Thymus (tissue), 11 donors: ENCODE data around the gene SCD5. TPM values are rescaled to one million over a fixed set of nuclear protein-coding genes. Genes with fewer than 3 reads are reported as not detected.

Experiments used
- DNase-seq, 9 donors: peaks; one replicate each; pipeline ENCODE4 v3.0.0-alpha.2; 2013; ENCODE audit warnings: low spot score in 9 of 9, low read depth in 6 of 9, missing footprints in 1 of 9
- H3K27ac ChIP-seq, 2 donors: one replicate each; pipeline ENCODE4 v1.5.1; 2013; ENCODE audit warnings: control low read depth in 1 of 2, low read depth in 1 of 2, low read length in 1 of 2, mild to moderate bottlenecking in 1 of 2, moderate library complexity in 1 of 2
- H3K27me3 ChIP-seq, 2 donors: one replicate each; pipeline ENCODE4 v1.5.1; 2013; ENCODE audit warnings: low read length in 1 of 2; ENCODE audit not compliant: control insufficient read depth in 2 of 2, insufficient read depth in 1 of 2
- H3K36me3 ChIP-seq, 2 donors: one replicate each; pipeline ENCODE4 v1.5.1; 2013; ENCODE audit warnings: low read length in 1 of 2, mild to moderate bottlenecking in 1 of 2, moderate library complexity in 1 of 2; ENCODE audit not compliant: control insufficient read depth in 2 of 2, insufficient read depth in 2 of 2
- H3K4me1 ChIP-seq, 2 donors: one replicate each; pipeline ENCODE4 v1.5.1; 2013; ENCODE audit warnings: low read length in 2 of 2; ENCODE audit not compliant: control insufficient read depth in 2 of 2, insufficient read depth in 2 of 2
- H3K4me3 ChIP-seq, 2 donors: one replicate each; pipeline ENCODE4 v1.5.1; 2013; ENCODE audit warnings: low read length in 2 of 2, control low read depth in 1 of 2, mild to moderate bottlenecking in 1 of 2
- H3K9me3 ChIP-seq, 2 donors: one replicate each; pipeline ENCODE4 v1.5.1; 2013; ENCODE audit warnings: low read length in 1 of 2, mild to moderate bottlenecking in 1 of 2; ENCODE audit not compliant: control insufficient read depth in 2 of 2, insufficient read depth in 1 of 2
- WGBS: extraction: QIAGEN DNeasy Blood & Tissue Kit; methylation state at CpG from one replicate; pipeline ENCODE4 v1.1.7; 2013; 5-methylcytosine and 5-hydroxymethylcytosine counted together
- polyA plus RNA-seq: library from polyadenylated mRNA; stranded (reverse); fragments of 200-250 nt; gene quantifications from one replicate; pipeline ENCODE4 v1.2.3, GENCODE V29; 2013
- total RNA-seq: library from RNA; stranded (reverse); fragments of 120-200 nt; gene quantifications from one replicate; pipeline ENCODE4 v1.2.4, GENCODE V29; 2013
- donor health status: healthy.

SCD5 gene
- total and polyA plus RNA-seq, 2 donors, result 6.5 to 20.1 TPM

- H3K4me3 ChIP-seq, result no peak overlapping the region
- 97% methylated on average over 5 of the region's 5 CpGs for WGBS
- no peak overlapping the region for H3K27ac ChIP-seq
These were observed 154.4 kb downstream of the SCD5 start for GRCh38 chr4:82643994-82644733.

GRCh38 chr4:82642331-82642730 lies 156.3 kb downstream of the SCD5 start:
- 87% methylated on average over 7 of the region's 7 CpGs for WGBS
- no peaks in the 10 kb centered on the region for H3K27me3 ChIP-seq
- H3K4me1 ChIP-seq, result no peaks in the 10 kb centered on the region
- no peaks in the 10 kb centered on the region for H3K36me3 ChIP-seq
- H3K27ac ChIP-seq, result no peak overlapping the region
- H3K4me3 ChIP-seq, result no peak overlapping the region
- DNase-seq, result no peak
- H3K9me3 ChIP-seq, result no peaks in the 10 kb centered on the region

More at GRCh38 chr4:82643994-82644733, 154.4 kb downstream of the SCD5 start:
- Histone ChIP-seq H3K4me1 (no peaks in the 10 kb centered on the region), H3K9me3 (no peaks in the 10 kb centered on the region), H3K36me3 (no peaks in the 10 kb centered on the region), H3K27me3 (no peaks in the 10 kb centered on the region)
- DNase-seq, result no peak

- Histone ChIP-seq H3K4me3 (no peak overlapping the region), H3K4me1 (no peaks in the 10 kb centered on the region), H3K36me3 (no peaks in the 10 kb centered on the region), H3K27me3 (no peaks in the 10 kb centered on the region), H3K9me3 (no peaks in the 10 kb centered on the region), H3K27ac (no peak overlapping the region)
- 91% methylated on average over 5 of the region's 5 CpGs for WGBS
- DNase-seq, result no peak
These were observed 158.1 kb downstream of the SCD5 start for GRCh38 chr4:82640540-82640939.

- no peak overlapping the region for H3K4me3 ChIP-seq
- no peaks in the 10 kb centered on the region for H3K27me3 ChIP-seq
- H3K27ac ChIP-seq, result no peak overlapping the region
- H3K9me3 ChIP-seq, result no peaks in the 10 kb centered on the region
- DNase-seq, result no peak
- H3K36me3 ChIP-seq, result no peaks in the 10 kb centered on the region
- no peaks in the 10 kb centered on the region for H3K4me1 ChIP-seq
- WGBS, result 97% methylated on average over 8 of the region's 8 CpGs
These were observed 158.6 kb downstream of the SCD5 start for GRCh38 chr4:82639971-82640370.

- no peaks in the 10 kb centered on the region for H3K27me3 ChIP-seq
- no peaks in the 10 kb centered on the region for H3K9me3 ChIP-seq
- 37% methylated on average over 2 of the region's 2 CpGs for WGBS
- no peak overlapping the region for H3K4me3 ChIP-seq
- DNase-seq, result peak in 3 of 9 donors; percentile 4 to 19 (median 19)
- H3K36me3 ChIP-seq, result no peaks in the 10 kb centered on the region
- no peak overlapping the region for H3K27ac ChIP-seq
- H3K4me1 ChIP-seq, result no peaks in the 10 kb centered on the region
These were observed 160.1 kb downstream of the SCD5 start for GRCh38 chr4:82638479-82638878.

GRCh38 chr4:82630079-82630478 lies 168.5 kb downstream of the SCD5 start:
- Histone ChIP-seq H3K36me3 (no peaks in the 10 kb centered on the region), H3K9me3 (no peaks in the 10 kb centered on the region), H3K4me1 (no peaks in the 10 kb centered on the region), H3K27ac (no peak overlapping the region), H3K27me3 (no peaks in the 10 kb centered on the region), H3K4me3 (no peak overlapping the region)
- DNase-seq, result no peak
- 99% methylated on average over 1 of the region's 1 CpG for WGBS

GRCh38 chr4:82629238-82630000 lies 169.2 kb downstream of the SCD5 start:
- Histone ChIP-seq H3K4me3 (no peak overlapping the region), H3K27me3 (no peaks in the 10 kb centered on the region), H3K4me1 (no peaks in the 10 kb centered on the region), H3K9me3 (no peaks in the 10 kb centered on the region), H3K27ac (no peak overlapping the region), H3K36me3 (no peaks in the 10 kb centered on the region)
- 99% methylated on average over 2 of the region's 2 CpGs for WGBS
- no peak for DNase-seq

GRCh38 chr4:82626251-82626868 lies 172.2 kb downstream of the SCD5 start:
- 82% methylated on average over 9 of the region's 9 CpGs for WGBS
- no peaks in the 10 kb centered on the region for H3K36me3 ChIP-seq
- H3K4me1 ChIP-seq, result no peaks in the 10 kb centered on the region
- H3K27me3 ChIP-seq, result no peaks in the 10 kb centered on the region
- no peak for DNase-seq
- no peak overlapping the region for H3K4me3 ChIP-seq
- no peaks in the 10 kb centered on the region for H3K9me3 ChIP-seq
- no peak overlapping the region for H3K27ac ChIP-seq

GRCh38 chr4:82624819-82625218 lies 173.8 kb downstream of the SCD5 start:
- WGBS, result 97% methylated on average over 4 of the region's 4 CpGs
- H3K27me3 ChIP-seq, result no peaks in the 10 kb centered on the region
- no peak for DNase-seq
- no peaks in the 10 kb centered on the region for H3K9me3 ChIP-seq
- H3K4me1 ChIP-seq, result no peaks in the 10 kb centered on the region
- no peak overlapping the region for H3K4me3 ChIP-seq
- no peaks in the 10 kb centered on the region for H3K36me3 ChIP-seq
- no peak overlapping the region for H3K27ac ChIP-seq
